ENCODE measurements around the gene UBR2. TPM values are rescaled to one million over a fixed set of nuclear protein-coding genes. Genes with fewer than 3 reads are reported as not detected.
"Not testable (repeated sequence)": the region's sequence is repeated elsewhere in the genome, so short reads cannot be mapped to it uniquely, and the experiment has no call there.

Gene UBR2
- total RNA-seq, 1 experiment from 2014 or later, result 17.5 TPM

GRCh38 chr6:42727087-42727611 is 163.3 kb downstream of the UBR2 start:
- CTCF ChIA-PET, result interaction anchor here (1.2 to 1.4 kb wide), 2 partner anchors 13 to 65 kb away, joined by 4 read pairs; no protein-coding TSS in a partner anchor
- peak overlapping the region; percentile 21 for H3K4me3 ChIP-seq (ENCODE audit: low read depth, low read length, poor library complexity, severe bottlenecking)

GRCh38 chr6:42727627-42728026 is 163.8 kb downstream of the UBR2 start:
- DNase-seq (ENCODE audit: low spot score), result no peak
- Histone ChIP-seq H3K4me3 (ENCODE audit: low read depth, low read length, poor library complexity, severe bottlenecking) (no peak overlapping the region), H3K27me3 (replicated peaks; ENCODE audit: insufficient read depth, low read depth, low read length, poor library complexity) (no peaks in the 10 kb centered on the region), H3K4me1 (ENCODE audit: insufficient read depth, low read length, poor library complexity, severe bottlenecking) (peaks cover 14% of the 10 kb centered on the region), H3K36me3 (ENCODE audit: insufficient read depth, low read length, poor library complexity, severe bottlenecking) (no peaks in the 10 kb centered on the region), H3K27ac (ENCODE audit: low read depth, low read length, poor library complexity, severe bottlenecking) (no peak overlapping the region), H3K9me3 (ENCODE audit: low read depth, low read length, poor library complexity, severe bottlenecking) (no peaks in the 10 kb centered on the region)
- CTCF ChIA-PET, result interaction anchor here (1.4 kb wide), 1 partner anchor 66 kb away, joined by 4 read pairs; no protein-coding TSS in a partner anchor
- intact Hi-C loops (cut with micrococcal nuclease; ENCODE audit: unreplicated experiment), result loop anchor here (5.0 to 10.0 kb wide), 3 partner anchors 150 to 513 kb away; partner anchors contain the start of genes MRPS10, RPL7L1 and UBR2
- TF ChIP-seq EZH2 (IDR thresholded peaks at IDR 0.05; ENCODE audit: borderline replicate concordance, low read depth, low read length, poor library complexity, severe bottlenecking) (no peak), CTCF (conservative IDR thresholded peaks at IDR 0.05; ENCODE audit: low read depth, low read length) (no peak)
- POLR2A ChIA-PET (ENCODE audit: low non-redundant PET), result no interaction called here
- no TSS peak for BruUV-seq (replicated peaks)

More at GRCh38 chr6:42727087-42727611, 163.3 kb downstream of the UBR2 start:
- POLR2A ChIA-PET (ENCODE audit: low non-redundant PET), result no interaction called here
- H3K27me3 ChIP-seq (replicated peaks; ENCODE audit: insufficient read depth, low read depth, low read length, poor library complexity), result no peaks in the 10 kb centered on the region
- intact Hi-C loops (cut with micrococcal nuclease; ENCODE audit: unreplicated experiment), result loop anchor here (5.0 to 10.0 kb wide), 3 partner anchors 150 to 512 kb away; partner anchors contain the start of genes MRPS10, RPL7L1 and UBR2
- no peaks in the 10 kb centered on the region for H3K9me3 ChIP-seq (ENCODE audit: low read depth, low read length, poor library complexity, severe bottlenecking)
- no peaks in the 10 kb centered on the region for H3K36me3 ChIP-seq (ENCODE audit: insufficient read depth, low read length, poor library complexity, severe bottlenecking)
- BruUV-seq (replicated peaks), result no TSS peak
- no peak overlapping the region for H3K27ac ChIP-seq (ENCODE audit: low read depth, low read length, poor library complexity, severe bottlenecking)
- peaks cover 14% of the 10 kb centered on the region for H3K4me1 ChIP-seq (ENCODE audit: insufficient read depth, low read length, poor library complexity, severe bottlenecking)
- DNase-seq (ENCODE audit: low spot score), result no peak
- no peak for TF ChIP-seq EZH2 (IDR thresholded peaks at IDR 0.05; ENCODE audit: borderline replicate concordance, low read depth, low read length, poor library complexity, severe bottlenecking)
- no peak for TF ChIP-seq CTCF (conservative IDR thresholded peaks at IDR 0.05; ENCODE audit: low read depth, low read length)

GRCh38 chr6:42729731-42730130 is 165.9 kb downstream of the UBR2 start:
- no TSS peak for BruUV-seq (replicated peaks)
- ChIA-PET CTCF (interaction anchor here (0.6 to 1.2 kb wide), 2 partner anchors 35 to 68 kb away, joined by 3 read pairs; no protein-coding TSS in a partner anchor), POLR2A (ENCODE audit: low non-redundant PET) (no interaction called here)
- no peaks in the 10 kb centered on the region for H3K9me3 ChIP-seq (ENCODE audit: low read depth, low read length, poor library complexity, severe bottlenecking)
- intact Hi-C loops (cut with micrococcal nuclease; ENCODE audit: unreplicated experiment), result loop anchor here (5.0 to 10.0 kb wide), 3 partner anchors 148 to 515 kb away; partner anchors contain the start of genes MRPS10, RPL7L1 and UBR2
- no peak for TF ChIP-seq EZH2 (IDR thresholded peaks at IDR 0.05; ENCODE audit: borderline replicate concordance, low read depth, low read length, poor library complexity, severe bottlenecking)
- no peak for TF ChIP-seq CTCF (conservative IDR thresholded peaks at IDR 0.05; ENCODE audit: low read depth, low read length)
- no peaks in the 10 kb centered on the region for H3K27me3 ChIP-seq (replicated peaks; ENCODE audit: insufficient read depth, low read depth, low read length, poor library complexity)
- H3K36me3 ChIP-seq (ENCODE audit: insufficient read depth, low read length, poor library complexity, severe bottlenecking), result no peaks in the 10 kb centered on the region
- DNase-seq (ENCODE audit: low spot score), result no peak
- peaks cover 14% of the 10 kb centered on the region for H3K4me1 ChIP-seq (ENCODE audit: insufficient read depth, low read length, poor library complexity, severe bottlenecking)
- H3K27ac ChIP-seq (ENCODE audit: low read depth, low read length, poor library complexity, severe bottlenecking), result no peak overlapping the region
- no peak overlapping the region for H3K4me3 ChIP-seq (ENCODE audit: low read depth, low read length, poor library complexity, severe bottlenecking)

- H3K27me3 ChIP-seq (replicated peaks; ENCODE audit: insufficient read depth, low read depth, low read length, poor library complexity); intact Hi-C loops (cut with micrococcal nuclease; ENCODE audit: unreplicated experiment); H3K4me3 ChIP-seq (ENCODE audit: low read depth, low read length, poor library complexity, severe bottlenecking); POLR2A ChIA-PET (ENCODE audit: low non-redundant PET); H3K27ac ChIP-seq (ENCODE audit: low read depth, low read length, poor library complexity, severe bottlenecking); H3K36me3 ChIP-seq (ENCODE audit: insufficient read depth, low read length, poor library complexity, severe bottlenecking); H3K9me3 ChIP-seq (ENCODE audit: low read depth, low read length, poor library complexity, severe bottlenecking); BruUV-seq (replicated peaks); DNase-seq (ENCODE audit: low spot score): not testable (repeated sequence)
- CTCF ChIA-PET, result interaction anchor here (0.6 kb wide), 1 partner anchor 757 kb away, joined by 3 read pairs; no protein-coding TSS in a partner anchor
- peaks cover 17% of the 10 kb centered on the region for H3K4me1 ChIP-seq (ENCODE audit: insufficient read depth, low read length, poor library complexity, severe bottlenecking)
These were observed 170.1 kb downstream of the UBR2 start for GRCh38 chr6:42733867-42734481.

Data from A673 (cell line).